NCI-H187 treated with DMSO at 0.1 percent for 48 hours (cell line): ENCODE data around the gene TUBA1C.
"Not testable (repeated sequence)": the region's sequence is repeated elsewhere in the genome, so short reads cannot be mapped to it uniquely, and the experiment has no call there.

Experiments
- DNase-seq: peaks from one replicate; lab custom pipeline; 2025; lab: John Stamatoyannopoulos, UW

Gene TUBA1C

DNA sequence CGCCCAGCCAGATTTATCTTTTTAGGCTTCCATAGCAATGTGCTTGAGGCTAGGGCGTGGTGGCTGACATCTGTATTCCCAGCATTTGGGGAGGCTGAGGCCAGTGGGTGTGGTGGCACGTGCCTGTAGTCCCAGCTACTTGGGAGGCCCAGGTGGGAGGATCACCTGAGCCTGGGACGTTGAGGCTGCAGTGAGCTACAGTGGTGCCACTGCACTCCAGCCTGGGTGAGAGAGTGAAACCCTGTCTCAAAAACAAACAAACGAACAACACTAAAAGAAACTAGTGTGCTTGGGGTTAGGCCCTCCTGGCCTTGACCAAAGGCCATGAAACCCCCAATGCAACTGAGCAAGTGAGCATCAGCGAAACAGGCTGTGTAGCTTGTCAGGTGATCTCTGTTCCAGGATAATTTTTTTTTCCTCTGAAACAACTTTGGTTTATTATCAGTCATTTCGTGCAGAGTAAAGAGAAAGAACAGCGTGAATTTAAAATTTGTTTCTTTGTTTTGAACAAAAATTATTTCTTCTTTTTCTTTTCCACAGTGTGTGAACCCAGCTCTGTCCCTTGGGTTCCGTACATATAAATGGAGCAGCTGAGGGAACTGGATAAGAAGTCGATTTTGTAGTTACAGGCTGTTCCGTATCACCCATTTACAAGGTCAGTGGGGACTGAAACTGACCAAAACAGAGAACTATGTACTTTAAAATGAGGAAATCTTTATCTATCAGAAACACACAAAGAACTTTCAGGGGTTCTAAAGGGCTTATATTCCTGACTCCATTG, 8.8 kb upstream of the TUBA1C start:
- no peak for DNase-seq

DNA sequence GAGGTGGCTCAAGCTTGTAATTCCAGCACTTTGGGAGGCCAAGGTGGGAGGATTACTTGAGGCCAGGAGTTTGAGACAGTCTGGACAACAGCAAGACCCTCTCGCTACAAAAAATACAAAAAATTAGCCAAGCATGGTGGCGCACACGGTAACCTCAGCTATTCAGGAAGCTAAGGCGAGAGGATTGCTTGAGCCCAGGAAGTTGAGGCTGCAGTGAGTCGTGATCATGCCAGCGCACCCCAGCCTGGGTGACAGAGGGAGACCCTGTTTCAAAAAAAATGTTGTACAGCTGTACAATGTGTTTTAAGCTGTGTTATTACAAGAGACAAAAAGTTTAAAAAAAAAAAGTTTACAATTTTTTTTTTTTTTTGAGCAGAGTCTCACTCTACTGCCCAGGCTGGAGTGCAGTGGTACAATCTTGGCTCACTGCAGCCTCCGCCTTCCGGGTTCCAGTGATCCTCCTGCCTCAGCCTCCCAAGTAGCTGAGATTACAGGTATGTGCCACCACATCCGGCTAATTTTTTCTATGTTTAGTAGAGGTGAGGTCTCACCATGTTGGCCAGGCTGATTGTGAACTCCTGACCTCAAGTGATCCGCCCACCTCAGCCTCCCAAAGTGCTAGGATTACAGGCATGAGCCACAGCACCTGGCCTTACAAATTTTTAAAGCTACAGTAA, 7.2 kb upstream of the TUBA1C start:
- DNase-seq = not testable (repeated sequence)

DNA sequence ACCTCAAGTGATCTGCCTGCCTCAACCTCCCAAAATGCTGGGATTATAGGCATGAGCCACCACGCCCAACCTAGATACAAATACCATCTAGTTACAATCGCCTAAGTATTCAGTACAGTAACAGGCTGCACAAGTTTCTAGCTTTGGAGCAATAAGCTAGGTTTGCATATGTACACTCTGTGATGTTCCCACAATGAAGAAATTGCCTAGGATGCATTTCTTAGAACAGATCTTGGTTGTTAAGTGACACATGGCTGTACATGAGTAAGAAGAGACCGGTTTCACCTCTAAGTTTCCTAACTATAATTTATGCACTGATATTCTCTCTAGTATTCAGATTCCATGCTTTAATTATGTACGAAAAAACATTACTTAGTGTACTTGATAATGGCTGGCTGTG, 5.4 kb upstream of the TUBA1C start:
- no peak for DNase-seq

DNA sequence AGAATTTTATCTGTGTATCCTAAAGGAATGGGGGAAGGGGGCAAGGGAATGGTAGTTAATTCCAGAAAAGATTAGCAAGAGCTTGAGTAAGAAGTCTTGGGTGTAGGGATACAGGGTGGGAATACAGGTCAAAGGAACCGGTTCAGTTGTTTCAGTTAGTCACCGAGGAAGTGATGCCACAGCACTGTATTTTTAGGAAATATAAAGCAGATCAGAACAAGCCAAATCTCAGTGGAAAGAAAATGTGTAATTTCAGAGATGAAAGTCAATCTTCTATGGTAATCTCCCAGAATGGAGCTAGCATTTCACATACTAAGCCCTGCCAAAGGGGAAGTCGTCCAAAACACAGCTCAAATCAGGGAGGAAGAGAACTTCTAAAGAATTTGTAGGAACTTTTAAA, 4.7 kb upstream of the TUBA1C start:
- no peak for DNase-seq

DNA sequence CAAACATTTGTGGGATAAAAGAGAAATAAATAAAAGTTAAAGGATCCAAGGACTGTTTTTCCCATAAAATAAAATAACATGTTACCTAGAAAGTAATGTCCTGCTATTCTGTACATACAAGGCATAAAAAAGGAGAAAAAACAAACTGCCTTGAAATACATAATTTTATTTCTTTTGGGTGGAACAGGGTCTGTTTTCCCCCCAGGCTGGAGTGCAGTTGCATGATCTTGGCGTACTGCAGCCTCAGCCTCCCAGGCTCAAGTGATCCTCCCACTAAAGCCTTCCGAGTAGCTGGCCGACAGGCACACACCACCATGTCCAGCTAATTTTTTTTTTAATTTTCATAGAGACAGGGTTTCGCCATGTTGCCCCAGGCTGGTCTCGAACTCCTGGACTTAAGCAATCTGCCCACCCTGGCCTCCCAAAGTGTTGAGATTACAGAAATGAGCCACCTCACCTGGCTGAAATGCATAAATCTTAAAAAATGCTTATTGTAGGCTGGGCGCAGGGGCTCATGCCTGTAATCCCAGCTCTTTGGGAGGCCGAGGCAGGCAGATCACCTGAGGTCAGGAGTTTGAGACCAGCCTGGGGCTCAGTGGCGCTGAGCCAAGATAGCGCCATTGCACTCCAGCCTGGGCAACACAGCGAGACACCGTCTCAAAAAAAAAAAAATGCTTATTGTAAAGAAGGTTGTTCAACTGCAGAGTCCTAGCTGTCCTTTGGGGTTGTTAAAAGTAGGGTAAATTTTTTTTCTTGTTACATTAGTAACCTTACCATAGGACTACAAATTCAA, 4.1 kb upstream of the TUBA1C start:
- DNase-seq = no peak

DNA sequence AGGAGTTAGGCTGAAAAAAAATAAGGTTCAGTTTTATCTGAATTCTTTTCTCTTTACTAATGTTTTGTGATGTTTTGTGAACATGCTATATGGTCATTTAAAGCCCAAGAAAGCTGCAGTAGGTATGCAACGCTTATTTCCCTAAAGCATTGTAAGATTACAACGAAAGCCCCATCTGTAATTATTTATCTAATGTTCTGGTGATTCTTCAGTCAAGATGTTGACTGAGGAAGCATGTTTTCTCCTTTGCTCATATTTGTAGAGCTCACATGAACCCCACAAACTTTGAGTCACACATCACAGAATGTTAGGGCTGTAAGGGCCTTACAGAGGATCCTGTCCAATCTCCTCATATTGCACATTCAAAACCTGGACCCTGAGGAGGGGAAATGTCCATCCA, 3.2 kb upstream of the TUBA1C start:
- no peak for DNase-seq

DNA sequence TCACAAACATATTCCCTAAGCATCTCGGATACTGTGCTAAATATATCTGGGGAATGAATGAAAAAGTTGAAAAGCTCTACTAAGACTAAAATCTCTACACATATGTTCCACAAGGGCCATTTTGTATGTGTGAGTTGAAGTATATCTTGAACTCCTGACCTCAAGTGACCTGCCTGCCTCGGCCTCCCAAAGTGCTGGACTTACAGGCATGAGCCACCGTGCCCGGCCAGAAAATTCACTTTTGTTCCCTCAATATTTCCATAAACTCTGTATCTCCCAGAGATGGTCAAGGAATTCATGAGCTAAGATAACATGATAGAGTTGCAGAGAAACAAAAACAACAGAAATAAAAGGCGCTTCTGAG, 1.5 kb upstream of the TUBA1C start:
- no peak for DNase-seq

DNA sequence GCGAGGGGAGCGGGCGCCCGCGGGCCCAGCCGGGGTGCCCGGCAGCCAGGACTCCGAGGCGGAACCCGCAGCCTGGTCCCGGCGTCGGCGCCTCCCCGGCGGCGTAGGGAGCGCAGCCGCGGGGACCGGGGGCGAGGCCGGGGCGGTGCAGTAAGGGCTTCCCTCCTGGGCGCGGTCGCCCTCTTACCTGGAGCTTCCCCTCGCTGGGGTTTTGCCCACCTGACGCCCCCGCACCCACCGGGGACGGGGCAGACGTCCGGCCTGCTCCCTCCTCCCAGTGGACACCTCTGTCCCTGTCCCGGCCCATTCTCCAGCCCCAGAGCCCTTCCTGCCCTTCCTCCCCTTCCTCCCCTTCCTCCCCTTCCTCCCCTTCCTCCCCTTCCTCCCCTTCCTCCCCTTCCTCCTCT, 413 bp upstream of the TUBA1C start:
- DNase-seq = no peak

DNA sequence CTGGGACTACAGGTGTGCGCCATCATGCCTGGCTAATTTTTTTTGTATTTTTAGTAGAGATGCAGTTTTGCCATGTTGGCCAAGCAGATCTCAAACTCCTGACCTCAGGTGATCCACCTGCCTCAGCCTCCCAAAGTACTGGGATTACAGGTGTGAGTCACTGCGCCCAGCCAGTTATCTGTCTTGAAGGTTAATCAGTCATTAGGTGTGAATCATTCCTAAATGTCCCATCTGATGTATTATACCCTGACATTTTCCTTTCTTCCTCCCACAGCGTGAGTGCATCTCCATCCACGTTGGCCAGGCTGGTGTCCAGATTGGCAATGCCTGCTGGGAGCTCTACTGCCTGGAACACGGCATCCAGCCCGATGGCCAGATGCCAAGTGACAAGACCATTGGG, 4.3 kb downstream of the TUBA1C start:
- not testable (repeated sequence) for DNase-seq

DNA sequence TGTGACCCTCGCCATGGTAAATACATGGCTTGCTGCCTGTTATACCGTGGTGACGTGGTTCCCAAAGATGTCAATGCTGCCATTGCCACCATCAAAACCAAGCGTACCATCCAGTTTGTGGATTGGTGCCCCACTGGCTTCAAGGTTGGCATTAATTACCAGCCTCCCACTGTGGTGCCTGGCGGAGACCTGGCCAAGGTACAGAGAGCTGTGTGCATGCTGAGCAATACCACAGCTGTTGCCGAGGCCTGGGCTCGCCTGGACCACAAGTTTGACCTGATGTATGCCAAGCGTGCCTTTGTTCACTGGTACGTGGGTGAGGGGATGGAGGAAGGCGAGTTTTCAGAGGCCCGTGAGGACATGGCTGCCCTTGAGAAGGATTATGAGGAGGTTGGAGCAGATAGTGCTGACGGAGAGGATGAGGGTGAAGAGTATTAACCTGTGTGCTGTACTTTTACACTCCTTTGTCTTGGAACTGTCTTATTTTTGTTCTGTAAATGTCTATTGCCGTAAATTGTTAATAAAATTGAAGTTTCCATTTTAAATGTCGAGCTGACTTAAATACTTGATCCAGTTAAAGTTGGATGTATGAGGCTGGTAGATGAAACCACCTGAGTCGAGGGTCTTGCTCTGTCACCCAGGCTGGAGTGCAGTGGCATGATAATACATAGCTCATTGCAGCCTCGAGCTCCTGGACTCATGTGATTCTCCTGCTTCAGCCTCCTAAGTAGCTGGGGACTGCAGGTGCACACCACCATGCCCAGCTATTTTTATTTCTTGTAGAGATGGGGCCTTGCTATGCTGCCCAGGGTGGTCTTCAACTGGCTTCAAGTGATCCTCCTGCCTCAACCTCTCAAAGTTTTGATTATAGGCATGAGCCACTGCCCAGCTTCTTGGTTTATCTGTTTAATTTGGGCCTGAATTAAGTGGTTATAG, 8.2 kb downstream of the TUBA1C start:
- DNase-seq = no peak

DNA sequence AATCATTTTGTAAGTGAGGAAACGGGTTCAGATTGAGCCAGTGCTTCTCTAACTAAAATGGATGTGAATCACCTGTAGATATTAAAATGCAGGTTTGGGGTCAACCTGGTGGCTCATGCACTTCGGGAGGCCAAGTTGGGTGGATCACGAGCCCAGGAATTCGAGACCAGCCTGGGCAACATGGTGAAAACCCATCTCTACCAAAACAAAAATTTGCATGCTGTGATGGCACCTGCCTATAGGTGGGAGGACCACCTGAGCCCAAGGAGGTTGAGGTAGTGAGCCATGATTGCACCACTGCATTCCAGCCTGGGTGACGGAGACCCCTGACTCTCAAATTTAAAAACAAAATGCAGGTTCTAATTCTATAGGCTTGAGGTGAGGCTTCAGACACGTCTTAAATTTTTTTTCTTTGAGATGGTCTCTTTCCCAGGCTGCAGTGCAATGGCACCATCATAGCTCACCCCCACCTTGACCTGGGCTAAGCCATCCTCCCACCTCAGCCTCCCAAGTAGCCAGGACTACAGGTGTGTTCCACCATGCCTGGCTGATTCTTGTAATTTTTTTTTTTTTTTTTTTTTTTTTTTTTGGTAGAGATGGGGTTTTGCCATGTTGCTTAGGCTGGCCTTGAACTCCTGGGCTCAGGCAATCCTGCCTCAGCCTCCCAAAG, 9.0 kb downstream of the TUBA1C start:
- DNase-seq = no peak

DNA sequence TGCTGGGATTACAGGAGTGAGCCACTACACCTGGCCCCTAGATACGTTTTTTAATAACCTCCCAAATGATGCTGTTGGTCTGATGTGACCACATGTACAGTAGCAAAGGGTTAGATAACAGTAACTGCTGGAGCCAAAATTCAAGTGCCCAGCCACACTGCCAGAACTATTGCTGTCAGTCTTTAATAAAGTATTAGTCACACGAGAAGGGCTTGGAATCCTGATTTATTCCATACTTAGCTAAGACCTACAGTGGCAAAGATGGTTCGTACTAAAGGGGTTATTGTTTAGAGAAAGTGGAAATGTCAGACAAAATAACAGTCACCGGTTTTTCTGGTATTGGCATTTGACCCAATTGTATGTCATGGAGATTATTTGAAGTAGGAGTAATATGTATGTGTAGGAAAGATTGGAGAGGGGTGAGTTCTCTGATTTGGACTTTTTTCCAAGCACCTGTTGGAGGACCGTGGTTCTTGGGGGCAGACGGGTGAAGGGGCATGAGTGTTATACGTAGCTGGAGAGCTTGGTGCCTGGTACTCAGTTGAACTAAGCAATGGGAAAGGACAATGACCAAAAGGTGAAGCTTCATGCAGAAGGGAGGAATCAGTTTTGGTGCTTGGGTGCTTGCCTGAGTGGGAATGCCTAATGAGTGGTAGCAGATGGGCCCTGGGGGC, 9.7 kb downstream of the TUBA1C start:
- no peak for DNase-seq

DNA sequence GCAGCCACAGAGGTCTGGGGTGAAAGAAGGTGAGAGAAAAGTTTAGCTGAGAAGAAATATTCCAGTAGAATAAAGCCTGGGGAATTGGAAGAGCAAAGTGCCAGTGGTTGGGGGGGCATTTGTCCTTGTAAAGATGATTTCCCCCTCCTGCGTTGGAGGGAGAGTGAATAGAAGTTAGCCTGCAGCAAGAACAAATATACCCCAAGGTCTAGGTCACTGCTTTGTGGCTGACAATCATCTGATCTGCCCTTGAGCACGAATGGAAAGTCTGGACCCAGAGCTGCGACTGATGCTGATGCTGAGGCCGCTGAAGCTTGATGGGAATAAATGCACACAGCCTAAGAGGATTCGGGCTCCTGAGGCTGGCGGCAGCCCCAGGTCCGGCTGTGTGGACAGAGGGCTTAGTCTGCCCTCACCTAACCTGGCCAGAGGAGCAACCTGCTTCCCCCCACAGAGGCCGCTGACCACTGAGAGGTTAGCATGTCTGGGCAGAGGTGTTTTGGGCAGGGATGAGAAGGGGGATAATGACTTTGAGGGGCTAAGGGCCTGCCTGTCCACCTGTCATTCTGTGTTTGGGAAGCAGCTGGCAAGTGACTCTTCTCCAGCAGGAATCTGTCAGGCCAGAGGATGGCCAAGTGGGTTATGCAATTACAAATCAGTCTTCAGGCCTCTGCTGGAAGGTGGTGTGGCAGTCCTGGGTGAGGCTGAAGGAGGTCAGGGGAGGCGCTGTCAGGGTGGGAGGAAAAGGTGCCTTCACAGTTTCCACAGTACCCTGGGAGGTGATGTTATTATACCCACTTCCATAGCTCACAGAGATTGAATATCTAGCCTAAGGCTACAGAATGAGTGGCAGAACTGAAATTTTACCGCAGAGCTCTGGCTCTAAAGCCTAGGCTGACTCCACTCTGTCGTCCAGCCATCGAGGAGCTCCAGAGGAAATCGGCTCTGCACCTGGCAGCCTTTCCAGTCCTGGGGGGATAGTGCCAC, 11.7 kb downstream of the TUBA1C start:
- no peak for DNase-seq

DNA sequence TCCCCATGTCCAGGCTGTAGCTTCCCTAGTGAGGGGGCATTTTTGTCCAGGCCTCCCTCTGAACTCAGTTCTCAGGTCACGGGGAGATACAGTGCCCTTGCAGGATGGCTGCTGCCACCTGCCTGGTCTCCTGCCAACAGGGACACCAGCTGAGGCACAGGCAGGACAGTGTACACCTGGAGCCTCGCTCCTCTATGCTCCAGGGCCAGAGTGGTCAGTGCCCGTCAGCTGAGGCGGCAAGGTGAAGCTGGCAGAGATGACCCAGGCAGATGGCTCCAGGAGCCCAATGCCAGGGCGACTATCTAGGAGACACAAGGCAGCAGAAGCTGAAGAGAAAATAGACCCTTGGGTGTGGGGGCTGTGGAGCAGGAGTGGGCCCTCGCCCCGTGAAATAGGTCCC, 12.6 kb downstream of the TUBA1C start:
- no peak for DNase-seq

DNA sequence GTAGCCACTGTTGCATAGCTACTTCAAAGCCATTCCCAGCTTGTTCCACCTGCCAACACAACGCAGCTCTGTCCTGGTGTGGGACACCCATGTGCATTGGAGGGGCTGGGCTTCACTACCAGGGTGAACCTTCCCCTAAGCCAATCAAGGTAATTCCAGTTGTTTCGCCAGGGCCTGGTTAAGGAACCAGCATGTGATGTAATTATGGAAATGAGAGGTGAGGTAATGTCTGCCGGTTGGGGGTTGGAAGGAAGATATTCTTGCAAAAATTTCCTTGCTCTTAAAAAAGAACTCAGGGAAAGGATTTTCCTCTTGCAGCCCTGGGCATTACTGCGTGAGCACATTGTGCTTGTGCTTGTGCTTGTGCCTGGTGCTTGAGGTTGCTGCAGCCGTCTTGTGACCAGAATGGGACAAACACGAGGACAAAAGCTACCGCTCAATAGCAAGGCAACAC, 14.9 kb downstream of the TUBA1C start:
- DNase-seq = no peak

DNA sequence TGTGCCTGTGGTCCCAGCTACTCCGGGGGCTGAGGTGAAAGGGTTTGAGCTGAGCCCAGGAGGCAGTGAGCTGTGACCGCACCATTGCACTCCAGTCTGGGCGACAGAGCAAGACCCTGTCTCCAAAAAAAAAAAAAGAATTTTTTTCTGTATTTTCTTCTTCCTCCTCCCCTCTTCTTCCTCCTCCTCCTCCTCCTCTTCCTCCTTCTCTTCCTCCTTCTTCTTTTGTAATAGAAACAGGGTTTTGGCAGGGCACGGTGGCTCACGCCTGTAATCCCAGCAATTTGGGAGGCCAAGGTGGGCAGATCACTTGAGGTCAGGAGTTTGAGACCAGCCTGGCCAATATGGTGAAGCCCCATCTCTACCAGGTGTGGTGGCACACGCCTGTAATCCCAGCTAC, 15.7 kb downstream of the TUBA1C start:
- not testable (repeated sequence) for DNase-seq

DNA sequence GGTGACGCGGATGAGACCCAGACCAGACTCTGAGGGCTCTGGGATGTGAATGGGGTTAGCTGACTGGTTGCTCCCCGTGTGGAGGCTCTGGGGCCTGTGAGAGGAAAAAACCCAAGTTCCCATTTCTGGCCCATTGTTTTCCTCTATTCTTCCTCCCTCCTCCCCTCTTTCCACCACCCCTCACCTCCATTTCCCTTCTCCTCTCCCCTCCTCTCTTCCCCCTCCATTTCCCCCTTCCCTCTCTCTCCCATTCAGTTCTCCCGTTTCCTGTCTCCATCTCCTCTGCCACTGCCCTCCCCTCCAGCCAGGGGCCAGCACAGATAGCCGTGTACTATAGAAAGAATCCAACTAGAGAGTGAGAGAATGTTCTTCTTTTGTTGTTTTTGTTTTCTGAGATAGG, 17.4 kb downstream of the TUBA1C start:
- DNase-seq = no peak

DNA sequence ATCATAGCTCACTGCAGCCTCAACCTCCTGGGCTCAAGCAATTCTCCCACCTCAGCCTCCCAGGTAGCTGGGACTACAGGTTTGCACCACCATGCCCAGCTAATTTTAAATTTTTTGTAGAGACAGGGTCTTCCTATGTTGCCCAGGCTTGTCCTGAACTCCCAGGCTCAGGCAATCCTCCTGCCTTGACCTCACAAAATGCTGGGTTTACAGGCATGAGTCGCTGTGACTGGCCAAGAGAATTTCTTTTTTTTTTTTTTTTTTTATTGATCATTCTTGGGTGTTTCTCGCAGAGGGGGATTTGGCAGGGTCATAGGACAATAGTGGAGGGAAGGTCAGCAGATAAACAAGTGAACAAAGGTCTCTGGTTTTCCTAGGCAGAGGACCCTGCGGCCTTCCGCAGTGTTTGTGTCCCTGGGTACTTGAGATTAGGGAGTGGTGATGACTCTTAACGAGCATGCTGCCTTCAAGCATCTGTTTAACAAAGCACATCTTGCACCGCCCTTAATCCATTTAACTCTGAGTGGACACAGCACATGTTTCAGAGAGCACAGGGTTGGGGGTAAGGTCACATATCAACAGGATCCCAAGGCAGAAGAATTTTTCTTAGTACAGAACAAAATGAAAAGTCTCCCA, 18.0 kb downstream of the TUBA1C start:
- not testable (repeated sequence) for DNase-seq
